ENCODE results near the gene ZMIZ1. TPM values are rescaled to one million over a fixed set of nuclear protein-coding genes. Genes with fewer than 3 reads are reported as not detected.

Gene ZMIZ1
- total RNA-seq, 1 experiment from 2014 or later: 35.8 TPM

DNA sequence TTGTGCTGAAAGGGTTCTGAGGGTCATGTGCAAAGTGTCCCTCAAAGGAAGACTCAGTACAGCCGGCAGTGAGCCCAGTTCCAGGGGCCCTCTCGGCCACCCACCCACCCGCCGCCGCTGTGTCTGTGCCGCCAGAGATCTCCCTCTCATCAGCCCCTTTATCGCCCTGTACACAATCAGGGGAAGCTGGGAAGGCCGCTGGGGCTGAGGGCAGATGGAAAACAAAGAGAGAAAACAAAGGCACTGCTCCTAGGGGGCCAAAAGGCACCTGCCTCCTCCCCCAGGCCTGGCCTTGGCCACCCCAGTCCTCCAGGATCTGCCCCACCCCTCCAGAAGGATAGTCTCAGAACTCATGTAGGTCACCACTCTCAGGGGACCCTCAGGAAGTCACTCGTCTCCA is 67.0 kb downstream of the ZMIZ1 start:
- DNase-seq (ENCODE audit: low spot score): no peak
- CTCF ChIA-PET: no interaction called here
- H3K36me3 ChIP-seq (ENCODE audit: insufficient read depth, low read length, poor library complexity, severe bottlenecking): no peaks in the 10 kb centered on the region
- POLR2A ChIA-PET (ENCODE audit: low non-redundant PET): no interaction called here
- BruUV-seq (replicated peaks): no TSS peak
- no peak overlapping the region for H3K4me3 ChIP-seq (ENCODE audit: low read depth, low read length, poor library complexity, severe bottlenecking)
- TF ChIP-seq, protein P1, sequence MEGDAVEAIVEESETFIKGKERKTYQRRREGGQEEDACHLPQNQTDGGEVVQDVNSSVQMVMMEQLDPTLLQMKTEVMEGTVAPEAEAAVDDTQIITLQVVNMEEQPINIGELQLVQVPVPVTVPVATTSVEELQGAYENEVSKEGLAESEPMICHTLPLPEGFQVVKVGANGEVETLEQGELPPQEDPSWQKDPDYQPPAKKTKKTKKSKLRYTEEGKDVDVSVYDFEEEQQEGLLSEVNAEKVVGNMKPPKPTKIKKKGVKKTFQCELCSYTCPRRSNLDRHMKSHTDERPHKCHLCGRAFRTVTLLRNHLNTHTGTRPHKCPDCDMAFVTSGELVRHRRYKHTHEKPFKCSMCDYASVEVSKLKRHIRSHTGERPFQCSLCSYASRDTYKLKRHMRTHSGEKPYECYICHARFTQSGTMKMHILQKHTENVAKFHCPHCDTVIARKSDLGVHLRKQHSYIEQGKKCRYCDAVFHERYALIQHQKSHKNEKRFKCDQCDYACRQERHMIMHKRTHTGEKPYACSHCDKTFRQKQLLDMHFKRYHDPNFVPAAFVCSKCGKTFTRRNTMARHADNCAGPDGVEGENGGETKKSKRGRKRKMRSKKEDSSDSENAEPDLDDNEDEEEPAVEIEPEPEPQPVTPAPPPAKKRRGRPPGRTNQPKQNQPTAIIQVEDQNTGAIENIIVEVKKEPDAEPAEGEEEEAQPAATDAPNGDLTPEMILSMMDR (conservative IDR thresholded peaks at IDR 0.05; ENCODE audit: low read depth, low read length): no peak
- TF ChIP-seq EZH2 (IDR thresholded peaks at IDR 0.05; ENCODE audit: borderline replicate concordance, low read depth, low read length, poor library complexity, severe bottlenecking): no peak
- no peaks in the 10 kb centered on the region for H3K4me1 ChIP-seq (ENCODE audit: insufficient read depth, low read length, poor library complexity, severe bottlenecking)
- no peaks in the 10 kb centered on the region for H3K27me3 ChIP-seq (replicated peaks; ENCODE audit: insufficient read depth, low read depth, low read length, poor library complexity)
- intact Hi-C loops (cut with micrococcal nuclease; ENCODE audit: unreplicated experiment): no loop called here
- H3K27ac ChIP-seq (ENCODE audit: low read depth, low read length, poor library complexity, severe bottlenecking): no peak overlapping the region
- no peaks in the 10 kb centered on the region for H3K9me3 ChIP-seq (ENCODE audit: low read depth, low read length, poor library complexity, severe bottlenecking)

DNA sequence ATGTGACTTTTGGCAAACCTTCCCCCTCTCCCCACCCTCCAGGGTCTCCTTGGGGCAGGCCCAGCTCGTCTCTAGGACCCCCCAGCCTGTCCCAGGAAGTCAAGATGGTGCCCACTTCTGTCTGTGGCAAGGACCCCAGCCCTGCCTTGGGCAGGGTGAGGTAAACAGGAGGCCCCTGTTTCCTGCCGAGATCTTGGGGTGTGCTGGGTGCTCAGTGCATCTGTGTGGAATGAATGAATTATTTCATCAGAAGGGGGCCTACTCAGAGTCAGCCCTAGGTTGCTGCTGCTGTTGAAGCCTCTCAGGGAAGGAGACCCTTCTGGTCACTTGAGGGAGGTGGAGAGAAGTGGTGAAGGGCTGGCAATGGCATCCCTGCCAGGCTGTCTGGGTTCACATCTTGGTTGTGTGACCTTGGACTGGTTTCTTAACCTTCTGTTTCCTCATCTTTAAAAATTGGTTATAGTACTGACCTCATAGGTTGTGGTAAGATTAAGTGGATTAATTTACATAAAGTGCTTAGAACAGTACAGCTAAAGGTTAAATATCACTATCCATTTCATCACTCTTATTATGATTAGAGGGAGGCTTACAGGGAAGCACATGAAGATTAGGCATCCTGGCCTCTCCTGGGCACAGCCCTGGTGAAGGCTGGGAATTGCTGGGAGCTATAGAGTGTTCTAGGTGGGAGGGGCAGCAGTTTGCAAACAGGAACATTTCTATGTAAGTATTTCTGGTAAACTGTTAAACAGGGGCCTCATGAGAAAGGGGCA is 67.7 kb downstream of the ZMIZ1 start:
- TF ChIP-seq, protein P1 (conservative IDR thresholded peaks at IDR 0.05; ENCODE audit: low read depth, low read length): no peak
- TF ChIP-seq EZH2 (IDR thresholded peaks at IDR 0.05; ENCODE audit: borderline replicate concordance, low read depth, low read length, poor library complexity, severe bottlenecking): no peak
- intact Hi-C loops (cut with micrococcal nuclease; ENCODE audit: unreplicated experiment): no loop called here
- no peaks in the 10 kb centered on the region for H3K27me3 ChIP-seq (replicated peaks; ENCODE audit: insufficient read depth, low read depth, low read length, poor library complexity)
- no TSS peak for BruUV-seq (replicated peaks)
- H3K9me3 ChIP-seq (ENCODE audit: low read depth, low read length, poor library complexity, severe bottlenecking): no peaks in the 10 kb centered on the region
- no peak overlapping the region for H3K27ac ChIP-seq (ENCODE audit: low read depth, low read length, poor library complexity, severe bottlenecking)
- H3K4me1 ChIP-seq (ENCODE audit: insufficient read depth, low read length, poor library complexity, severe bottlenecking): no peaks in the 10 kb centered on the region
- ChIA-PET POLR2A (ENCODE audit: low non-redundant PET) (no interaction called here), CTCF (no interaction called here)
- no peaks in the 10 kb centered on the region for H3K36me3 ChIP-seq (ENCODE audit: insufficient read depth, low read length, poor library complexity, severe bottlenecking)
- H3K4me3 ChIP-seq (ENCODE audit: low read depth, low read length, poor library complexity, severe bottlenecking): no peak overlapping the region
- DNase-seq (ENCODE audit: low spot score): no peak

DNA sequence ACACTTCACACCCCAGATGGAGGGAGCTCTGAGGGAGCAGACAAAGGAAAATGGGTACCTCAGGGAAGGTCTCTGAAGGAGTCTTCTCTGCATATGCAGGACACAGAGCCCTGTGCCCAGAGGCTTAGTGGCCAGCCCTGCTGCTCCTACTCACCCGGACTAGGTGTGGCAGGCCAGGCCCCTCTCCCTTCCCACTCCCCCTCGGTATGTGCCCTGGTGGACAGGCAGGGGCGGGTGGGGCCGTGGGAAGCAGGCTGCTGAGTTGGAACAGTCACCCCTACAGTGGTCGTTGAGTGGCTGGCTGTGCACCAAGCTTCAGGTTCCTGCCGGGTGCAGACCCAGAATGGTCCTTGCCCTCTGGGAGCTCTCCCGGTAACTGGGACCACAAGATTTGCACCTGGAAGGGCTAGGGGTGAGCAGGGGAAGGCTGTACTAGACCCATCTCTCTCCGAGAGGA is 68.6 kb downstream of the ZMIZ1 start:
- intact Hi-C loops (cut with micrococcal nuclease; ENCODE audit: unreplicated experiment): no loop called here
- no peaks in the 10 kb centered on the region for H3K36me3 ChIP-seq (ENCODE audit: insufficient read depth, low read length, poor library complexity, severe bottlenecking)
- no peaks in the 10 kb centered on the region for H3K4me1 ChIP-seq (ENCODE audit: insufficient read depth, low read length, poor library complexity, severe bottlenecking)
- no peaks in the 10 kb centered on the region for H3K27me3 ChIP-seq (replicated peaks; ENCODE audit: insufficient read depth, low read depth, low read length, poor library complexity)
- no peak overlapping the region for H3K4me3 ChIP-seq (ENCODE audit: low read depth, low read length, poor library complexity, severe bottlenecking)
- TF ChIP-seq EZH2 (IDR thresholded peaks at IDR 0.05; ENCODE audit: borderline replicate concordance, low read depth, low read length, poor library complexity, severe bottlenecking): no peak
- TF ChIP-seq, protein P1 (conservative IDR thresholded peaks at IDR 0.05; ENCODE audit: low read depth, low read length): no peak
- no TSS peak for BruUV-seq (replicated peaks)
- no peak overlapping the region for H3K27ac ChIP-seq (ENCODE audit: low read depth, low read length, poor library complexity, severe bottlenecking)
- POLR2A ChIA-PET (ENCODE audit: low non-redundant PET): no interaction called here
- DNase-seq (ENCODE audit: low spot score): no peak
- H3K9me3 ChIP-seq (ENCODE audit: low read depth, low read length, poor library complexity, severe bottlenecking): no peaks in the 10 kb centered on the region
- CTCF ChIA-PET: no interaction called here
